Testis (tissue), 3 donors: Measurements from ENCODE around the gene ZBTB46. TPM values are rescaled to one million over a fixed set of nuclear protein-coding genes. Genes with fewer than 3 reads are reported as not detected.
A peak's percentile ranks its signal among the peaks of the same experiment; 100 is the strongest.
"Not testable (repeated sequence)": the region's sequence is repeated elsewhere in the genome, so short reads cannot be mapped to it uniquely, and the experiment has no call there.

Source experiments
- DNase-seq: peaks from one replicate; pipeline ENCODE4 v3.0.0-alpha.2; 2019
- H3K27ac ChIP-seq, 2 donors: fragments of 200-600 bp; sonication (generic); one replicate each; pipeline ENCODE4 v1.5.1; 2019
- H3K27me3 ChIP-seq: fragments of 200-600 bp; sonication (generic); one replicate; pipeline ENCODE4 v1.5.1; 2019
- H3K36me3 ChIP-seq: fragments of 200-600 bp; sonication (generic); one replicate; pipeline ENCODE4 v1.5.1; 2017; ENCODE audit warnings: low read depth; ENCODE audit errors: missing control alignments
- H3K4me1 ChIP-seq: fragments of 200-600 bp; sonication (generic); one replicate; pipeline ENCODE4 v1.5.1; 2019
- H3K4me3 ChIP-seq, 2 donors: fragments of 200-600 bp; sonication (generic); one replicate each; pipeline ENCODE4 v1.5.1; 2017 to 2019
- H3K9me3 ChIP-seq: fragments of 200-600 bp; sonication (generic); one replicate; pipeline ENCODE4 v1.5.1; 2017
- POLR2A ChIP-seq: fragments of 450-650 bp; IDR thresholded peaks from one replicate; pipeline ENCODE4 v1.6.1; 2017; ENCODE audit warnings: antibody characterized with exemption, mild to moderate bottlenecking, moderate library complexity
- WGBS, 2 donors: methylation state at CpG; one replicate each; pipeline ENCODE4 v1.1.5; 2018; 5-methylcytosine and 5-hydroxymethylcytosine counted together
- intact Hi-C: fragments of 100-400 bp; cut with DNase I; formaldehyde crosslinking; loops from one replicate; pipeline ENCODE4 v1.15.1; 2023; ENCODE audit warnings: low total_unique reads
- polyA plus RNA-seq: library from polyadenylated mRNA; stranded (reverse); fragments of 350-450 nt; fragmentation: Illumina TruSeq; extraction: RNeasy Lipid Tissue Mini Kit (QIAGEN cat#74804); gene quantifications from one replicate; pipeline ENCODE4 v1.2.3, GENCODE V29; 2014; ENCODE audit warnings: low read depth, low replicate concordance; ENCODE audit not compliant: insufficient read depth
- total RNA-seq, 2 donors: library from RNA; depleted of rRNA; stranded (reverse); fragments of >200 nt; gene quantifications; one replicate each; pipeline ENCODE4 v1.2.3, GENCODE V29; 2016
- TF ChIP-seq, protein P1 (sequence below), 3 experiments: fragments of 450-650 bp in 2 of 3; fragments of 200-600 bp in 1 of 3; sonication (generic) in 1 of 3; IDR thresholded peaks; one replicate each; pipeline ENCODE4 v1.5.1; 2016 to 2019; ENCODE audit warnings: antibody characterized with exemption in 3 of 3, mild to moderate bottlenecking in 2 of 3, moderate library complexity in 1 of 3

Gene ZBTB46
- total and polyA plus RNA-seq, 3 donors from 2014 or later = 5.2 to 15.4 (median 12.5) TPM

DNA sequence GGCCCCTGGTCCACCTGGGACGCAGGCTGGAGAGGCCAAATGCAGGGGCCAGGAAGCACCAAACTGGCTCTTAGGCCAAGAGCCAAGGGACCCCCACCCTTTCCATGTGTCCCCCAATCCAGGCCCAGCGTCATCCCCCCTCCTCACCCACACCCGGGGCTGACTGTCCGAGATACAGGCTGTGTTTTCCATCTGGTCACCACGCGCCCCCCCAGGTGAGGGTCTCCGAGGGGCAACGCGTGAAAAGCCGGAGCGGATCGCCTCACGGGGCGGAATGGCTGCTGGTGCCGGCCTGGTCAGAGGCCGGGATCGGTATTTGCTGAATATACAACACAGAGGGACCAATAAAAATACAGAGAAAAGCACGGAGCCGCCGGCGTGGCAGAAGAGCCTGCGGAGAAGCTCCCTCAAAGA, 25.0 kb upstream of the ZBTB46 start:
- intact Hi-C loops = loop anchor here (5.0 kb wide), 1 partner anchor 69 kb away; no protein-coding TSS in a partner anchor
- WGBS, 2 donors = 61 to 85% methylated on average over 22 of the region's 22 CpGs
- Histone ChIP-seq H3K36me3 (no peaks in the 10 kb centered on the region), H3K27me3 (no peaks in the 10 kb centered on the region), H3K9me3 (no peaks in the 10 kb centered on the region), H3K4me1 (peaks cover 64% of the 10 kb centered on the region), H3K27ac (peak overlapping the region in 1 of 2 donors; percentile 82), H3K4me3 (no peak overlapping the region)
- DNase-seq = no peak
- no peak for TF ChIP-seq POLR2A
- TF ChIP-seq, protein P1, sequence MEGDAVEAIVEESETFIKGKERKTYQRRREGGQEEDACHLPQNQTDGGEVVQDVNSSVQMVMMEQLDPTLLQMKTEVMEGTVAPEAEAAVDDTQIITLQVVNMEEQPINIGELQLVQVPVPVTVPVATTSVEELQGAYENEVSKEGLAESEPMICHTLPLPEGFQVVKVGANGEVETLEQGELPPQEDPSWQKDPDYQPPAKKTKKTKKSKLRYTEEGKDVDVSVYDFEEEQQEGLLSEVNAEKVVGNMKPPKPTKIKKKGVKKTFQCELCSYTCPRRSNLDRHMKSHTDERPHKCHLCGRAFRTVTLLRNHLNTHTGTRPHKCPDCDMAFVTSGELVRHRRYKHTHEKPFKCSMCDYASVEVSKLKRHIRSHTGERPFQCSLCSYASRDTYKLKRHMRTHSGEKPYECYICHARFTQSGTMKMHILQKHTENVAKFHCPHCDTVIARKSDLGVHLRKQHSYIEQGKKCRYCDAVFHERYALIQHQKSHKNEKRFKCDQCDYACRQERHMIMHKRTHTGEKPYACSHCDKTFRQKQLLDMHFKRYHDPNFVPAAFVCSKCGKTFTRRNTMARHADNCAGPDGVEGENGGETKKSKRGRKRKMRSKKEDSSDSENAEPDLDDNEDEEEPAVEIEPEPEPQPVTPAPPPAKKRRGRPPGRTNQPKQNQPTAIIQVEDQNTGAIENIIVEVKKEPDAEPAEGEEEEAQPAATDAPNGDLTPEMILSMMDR (IDR thresholded peaks at IDR 0.05) = no peak

DNA sequence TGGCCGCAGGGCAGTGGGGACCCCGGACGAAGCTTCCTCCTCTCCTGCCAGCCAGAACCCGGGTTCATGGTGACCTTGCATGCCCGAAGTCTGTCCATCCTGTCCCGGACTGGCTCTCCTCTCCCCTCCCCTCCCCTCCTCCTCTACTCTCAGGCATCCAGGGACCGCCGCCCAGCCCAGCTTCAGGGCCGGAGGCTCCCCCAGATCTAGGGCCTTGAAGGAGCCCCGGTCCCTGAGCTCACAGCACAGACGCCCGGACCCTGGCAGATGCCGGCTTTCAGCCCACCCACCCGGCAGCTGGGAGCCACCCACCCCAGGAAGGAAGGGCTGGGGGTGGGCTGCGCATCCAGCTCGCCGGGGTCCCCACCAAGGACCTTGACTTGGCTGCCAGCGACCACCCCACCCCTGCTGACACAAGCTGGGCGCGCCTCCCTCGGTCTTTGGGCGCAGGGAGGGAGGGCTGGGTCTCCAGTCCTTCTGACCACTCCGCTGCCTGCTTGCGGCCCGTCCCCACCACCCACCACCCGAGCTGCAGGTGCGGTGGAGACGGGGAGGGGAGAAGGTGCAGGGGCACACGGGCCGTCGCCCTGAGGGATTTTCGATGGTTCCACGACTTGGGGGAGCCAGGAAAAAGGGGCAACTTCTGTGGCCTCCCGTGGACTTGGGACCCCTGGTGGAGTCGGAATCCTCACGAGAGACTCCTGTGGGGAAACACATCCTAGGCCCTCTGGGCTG, 24.5 kb upstream of the ZBTB46 start:
- no peak for DNase-seq
- intact Hi-C loops = loop anchor here (5.0 kb wide), 1 partner anchor 68 kb away; no protein-coding TSS in a partner anchor

DNA sequence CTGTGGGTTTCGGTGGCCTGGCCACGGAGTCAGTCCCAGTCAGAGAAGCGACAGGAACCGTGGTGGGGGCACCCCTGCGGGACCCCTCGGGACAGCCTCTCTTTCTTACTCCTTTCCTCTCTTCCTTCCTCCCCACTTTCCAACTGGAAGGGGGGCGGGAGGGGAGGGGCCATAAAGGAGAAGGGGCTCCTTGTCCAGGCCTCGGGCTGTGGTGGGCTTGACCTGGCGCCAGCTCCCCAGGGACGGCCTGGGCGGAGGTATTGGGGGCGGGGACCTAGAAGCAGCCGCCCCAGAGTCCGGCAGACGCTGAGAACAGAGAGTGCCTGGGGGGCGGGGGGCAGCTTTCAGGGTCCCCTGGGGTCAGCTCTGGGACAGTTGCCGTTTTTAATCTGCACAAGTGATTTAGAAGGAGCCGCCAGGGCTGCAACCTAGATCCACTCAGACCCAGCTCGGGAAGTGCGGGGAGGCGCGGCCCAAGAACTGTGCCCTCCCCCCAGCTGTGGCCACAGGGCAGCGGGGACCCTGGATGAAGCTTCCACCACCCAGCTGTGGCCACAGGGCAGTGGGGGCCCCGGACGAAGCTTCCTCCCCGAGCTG, 23.8 kb upstream of the ZBTB46 start:
- H3K36me3 ChIP-seq = no peaks in the 10 kb centered on the region
- peak overlapping the region; percentile 77 to 82 for H3K27ac ChIP-seq
- no peaks in the 10 kb centered on the region for H3K27me3 ChIP-seq
- no peaks in the 10 kb centered on the region for H3K9me3 ChIP-seq
- intact Hi-C loops = loop anchor here (5.0 kb wide), 1 partner anchor 68 kb away; no protein-coding TSS in a partner anchor
- WGBS, 2 donors = 25 to 65% methylated on average over 4 to 26 of the region's 26 CpGs
- peaks cover 64% of the 10 kb centered on the region for H3K4me1 ChIP-seq
- H3K4me3 ChIP-seq = no peak overlapping the region
- TF ChIP-seq, protein P1 (IDR thresholded peaks at IDR 0.05) = no peak
- TF ChIP-seq POLR2A = no peak
- DNase-seq = no peak

More for the DNA sequence above, 24.5 kb upstream of the ZBTB46 start:
- no peak for TF ChIP-seq POLR2A
- TF ChIP-seq, protein P1 (IDR thresholded peaks at IDR 0.05) = no peak
- H3K4me1 ChIP-seq = peaks cover 64% of the 10 kb centered on the region
- H3K27me3 ChIP-seq = no peaks in the 10 kb centered on the region
- no peaks in the 10 kb centered on the region for H3K9me3 ChIP-seq
- H3K36me3 ChIP-seq = no peaks in the 10 kb centered on the region
- H3K27ac ChIP-seq = peak overlapping the region; percentile 77 to 82
- WGBS, 2 donors = 34 to 77% methylated on average over 9 to 34 of the region's 36 CpGs
- H3K4me3 ChIP-seq = no peak overlapping the region

DNA sequence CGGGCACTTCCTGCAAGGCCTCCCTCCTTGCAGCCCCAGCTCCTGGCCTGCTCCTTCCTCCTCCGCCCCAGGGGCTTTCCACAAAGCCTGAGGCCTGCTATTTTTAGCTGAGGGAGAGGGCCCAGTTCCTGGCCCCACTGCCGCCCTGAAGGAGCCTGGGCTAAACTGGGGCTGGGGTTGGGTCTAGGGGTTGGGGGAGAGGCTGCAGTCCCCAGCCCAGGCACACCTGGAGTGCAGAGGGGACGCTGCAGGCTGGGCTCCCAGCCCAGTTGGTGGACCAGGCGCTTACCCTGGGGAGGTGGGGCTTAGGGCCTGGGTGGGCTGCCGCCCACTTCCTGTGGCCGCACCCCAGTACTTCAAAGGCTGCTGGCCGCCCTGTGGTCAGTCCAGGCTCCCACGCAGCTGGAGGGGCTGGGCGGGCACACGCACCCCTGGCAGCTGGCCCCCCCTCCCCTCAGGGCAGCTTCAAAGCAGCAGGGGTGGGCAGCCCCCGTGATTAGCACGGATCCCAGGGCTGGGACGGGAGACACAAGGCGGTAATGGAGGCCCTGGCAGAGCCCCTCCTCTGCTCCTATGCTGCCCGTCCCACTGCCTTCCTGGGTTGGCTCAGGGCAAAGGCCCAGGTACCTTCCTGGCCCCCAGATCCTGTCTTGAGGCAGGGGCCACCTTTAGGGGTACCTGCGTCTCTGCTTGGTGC, 23.2 kb upstream of the ZBTB46 start:
- intact Hi-C loops = no loop called here
- no peak overlapping the region for H3K4me3 ChIP-seq
- H3K27me3 ChIP-seq = no peaks in the 10 kb centered on the region
- TF ChIP-seq, protein P1 (IDR thresholded peaks at IDR 0.05) = no peak
- TF ChIP-seq POLR2A = no peak
- no peak for DNase-seq
- H3K27ac ChIP-seq = peak overlapping the region; percentile 77 to 82
- H3K4me1 ChIP-seq = peaks cover 58% of the 10 kb centered on the region
- no peaks in the 10 kb centered on the region for H3K9me3 ChIP-seq
- no peaks in the 10 kb centered on the region for H3K36me3 ChIP-seq
- WGBS, 2 donors = 22 to 37% methylated on average over 3 to 16 of the region's 17 CpGs

DNA sequence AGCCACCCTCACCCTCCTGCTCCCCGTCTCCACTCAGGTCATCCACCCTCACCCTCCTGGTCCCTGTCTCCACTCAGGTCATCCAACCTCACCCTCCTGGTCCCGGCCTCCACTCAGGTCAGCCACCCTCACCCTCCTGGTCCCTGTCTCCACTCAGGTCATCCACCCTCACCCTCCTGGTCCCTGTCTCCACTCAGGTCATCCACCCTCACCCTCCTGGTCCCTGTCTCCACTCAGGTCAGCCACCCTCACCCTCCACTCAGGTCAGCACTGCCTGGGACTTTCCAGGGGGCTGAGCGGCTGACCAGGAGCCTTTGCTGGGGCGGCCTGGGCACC, 22.6 kb upstream of the ZBTB46 start:
- H3K9me3 ChIP-seq, H3K36me3 ChIP-seq, H3K27me3 ChIP-seq, DNase-seq, H3K4me3 ChIP-seq, intact Hi-C loops: not testable (repeated sequence)
- Histone ChIP-seq H3K27ac (peak overlapping the region; percentile 77 to 82), H3K4me1 (peaks cover 53% of the 10 kb centered on the region)
- 59 to 62% methylated on average over 4 of the region's 4 CpGs for WGBS, 2 donors

DNA sequence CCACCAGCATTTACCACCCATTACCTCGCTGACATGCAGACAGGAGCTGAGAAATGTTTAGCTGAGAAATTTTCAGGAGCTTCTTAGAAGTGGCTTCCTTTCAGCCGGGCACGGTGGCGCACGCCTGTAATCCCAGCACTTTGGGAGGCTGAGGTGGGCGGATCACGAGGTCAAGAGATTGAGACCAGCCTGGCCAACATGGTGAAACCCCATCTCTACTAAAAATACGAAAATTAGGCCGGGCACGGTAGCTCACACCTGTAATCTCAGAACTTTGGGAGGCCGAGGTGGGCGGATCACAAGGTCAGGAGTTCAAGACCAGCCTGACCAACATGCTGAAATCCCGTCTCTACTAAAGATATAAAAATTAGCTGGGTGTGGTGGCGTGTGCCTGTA, 20.5 kb upstream of the ZBTB46 start:
- H3K27me3 ChIP-seq, DNase-seq, H3K27ac ChIP-seq, H3K9me3 ChIP-seq, H3K4me3 ChIP-seq, intact Hi-C loops, H3K36me3 ChIP-seq: not testable (repeated sequence)
- peaks cover 52% of the 10 kb centered on the region for H3K4me1 ChIP-seq
- 72 to 91% methylated on average over 14 of the region's 14 CpGs for WGBS, 2 donors
